Sigmoid colon (tissue), 4 donors: ENCODE data around the gene SMIM22.

Experiments used
- EP300 ChIP-seq, 4 donors: sonication (generic); formaldehyde crosslinking; IDR thresholded peaks; one replicate each; pipeline ENCODE4 v1.6.1; 2017; ENCODE audit warnings: antibody characterized with exemption in 4 of 4
- POLR2A ChIP-seq, 2 donors: fragments of 450-650 bp; IDR thresholded peaks; one replicate each; pipeline ENCODE4 v1.6.1; 2016; ENCODE audit warnings: antibody characterized with exemption in 2 of 2, mild to moderate bottlenecking in 2 of 2, moderate library complexity in 2 of 2
- POLR2AphosphoS5 ChIP-seq, 4 donors: sonication (generic); formaldehyde crosslinking; IDR thresholded peaks; one replicate each; pipeline ENCODE4 v1.6.1; 2017; ENCODE audit warnings: antibody characterized with exemption in 4 of 4
- TF ChIP-seq, protein P1 (sequence below), 4 experiments: fragments of 450-650 bp in 3 of 4; fragments of 200-600 bp in 1 of 4; IDR thresholded peaks; one replicate each; pipeline ENCODE4 v1.5.1; 2016 to 2019; ENCODE audit warnings: antibody characterized with exemption in 4 of 4, mild to moderate bottlenecking in 3 of 4, moderate library complexity in 2 of 4

- no peak for TF ChIP-seq POLR2A (IDR thresholded peaks at IDR 0.05)
- TF ChIP-seq, protein P1, sequence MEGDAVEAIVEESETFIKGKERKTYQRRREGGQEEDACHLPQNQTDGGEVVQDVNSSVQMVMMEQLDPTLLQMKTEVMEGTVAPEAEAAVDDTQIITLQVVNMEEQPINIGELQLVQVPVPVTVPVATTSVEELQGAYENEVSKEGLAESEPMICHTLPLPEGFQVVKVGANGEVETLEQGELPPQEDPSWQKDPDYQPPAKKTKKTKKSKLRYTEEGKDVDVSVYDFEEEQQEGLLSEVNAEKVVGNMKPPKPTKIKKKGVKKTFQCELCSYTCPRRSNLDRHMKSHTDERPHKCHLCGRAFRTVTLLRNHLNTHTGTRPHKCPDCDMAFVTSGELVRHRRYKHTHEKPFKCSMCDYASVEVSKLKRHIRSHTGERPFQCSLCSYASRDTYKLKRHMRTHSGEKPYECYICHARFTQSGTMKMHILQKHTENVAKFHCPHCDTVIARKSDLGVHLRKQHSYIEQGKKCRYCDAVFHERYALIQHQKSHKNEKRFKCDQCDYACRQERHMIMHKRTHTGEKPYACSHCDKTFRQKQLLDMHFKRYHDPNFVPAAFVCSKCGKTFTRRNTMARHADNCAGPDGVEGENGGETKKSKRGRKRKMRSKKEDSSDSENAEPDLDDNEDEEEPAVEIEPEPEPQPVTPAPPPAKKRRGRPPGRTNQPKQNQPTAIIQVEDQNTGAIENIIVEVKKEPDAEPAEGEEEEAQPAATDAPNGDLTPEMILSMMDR (IDR thresholded peaks at IDR 0.05), result no peak
- TF ChIP-seq EP300 (IDR thresholded peaks at IDR 0.05), result no peak
- TF ChIP-seq POLR2AphosphoS5 (IDR thresholded peaks at IDR 0.05), result no peak
These were observed 5.3 kb downstream of the SMIM22 start for GRCh38 chr16:4800290-4801041.
